ENCODE measurements around the gene SORBS1.

The SORBS1 gene

DNA sequence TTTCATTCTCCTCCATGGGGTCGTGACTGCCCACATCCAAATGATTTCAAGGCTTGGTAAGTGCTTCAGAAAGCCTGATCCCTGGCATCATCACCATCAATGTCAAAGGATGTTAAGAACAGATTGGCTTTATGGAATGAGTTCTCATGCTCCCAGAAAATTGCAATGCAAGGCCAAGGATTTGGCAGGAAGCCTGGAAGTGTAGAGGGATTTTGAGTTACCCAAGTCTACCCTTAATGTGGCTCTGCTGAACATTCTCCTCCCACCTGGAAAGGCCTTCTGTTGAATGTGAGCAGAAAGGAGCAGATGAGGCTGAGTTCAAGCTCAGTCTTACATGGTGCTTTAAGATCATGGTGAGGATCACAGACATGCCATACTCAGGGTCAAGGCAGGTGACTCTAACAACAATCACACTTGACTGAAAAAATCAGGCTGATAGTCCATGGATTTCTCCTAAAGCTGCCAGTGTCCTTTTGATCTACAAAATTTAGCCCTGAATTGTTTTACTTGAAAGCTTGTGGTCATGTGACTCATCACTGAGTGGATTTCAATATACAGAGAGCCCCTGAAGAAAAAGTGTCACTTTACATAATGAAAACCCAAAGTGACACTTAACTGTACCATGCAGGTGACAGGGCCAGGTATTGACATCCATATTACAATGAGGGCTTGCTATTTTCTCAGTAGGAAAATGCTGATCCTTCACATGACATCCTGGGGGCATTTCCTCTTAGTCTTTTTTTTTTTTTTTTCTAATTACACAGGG lies 159.3 kb downstream of the SORBS1 start:
- Histone ChIP-seq H3K4me1 (ENCODE audit: low read depth, poor library complexity, severe bottlenecking) (no peaks in the 10 kb centered on the region), H3K27ac (no peak overlapping the region), H4K20me1 (ENCODE audit: insufficient read depth) (no peaks in the 10 kb centered on the region), H2AFZ (ENCODE audit: low read depth) (no peak overlapping the region), H3K4me2 (no peak overlapping the region), H3K27me3 (ENCODE audit: insufficient read depth, low read depth) (no peaks in the 10 kb centered on the region), H3K4me3 (IDR thresholded peaks at IDR 0.05; ENCODE audit: insufficient read depth, low read depth, low read length) (no peak overlapping the region), H3K9ac (no peak overlapping the region), H3K36me3 (ENCODE audit: insufficient read depth) (no peaks in the 10 kb centered on the region), H3K79me2 (ENCODE audit: insufficient read depth, low read depth) (no peaks in the 10 kb centered on the region)
- TF ChIP-seq, protein P1, sequence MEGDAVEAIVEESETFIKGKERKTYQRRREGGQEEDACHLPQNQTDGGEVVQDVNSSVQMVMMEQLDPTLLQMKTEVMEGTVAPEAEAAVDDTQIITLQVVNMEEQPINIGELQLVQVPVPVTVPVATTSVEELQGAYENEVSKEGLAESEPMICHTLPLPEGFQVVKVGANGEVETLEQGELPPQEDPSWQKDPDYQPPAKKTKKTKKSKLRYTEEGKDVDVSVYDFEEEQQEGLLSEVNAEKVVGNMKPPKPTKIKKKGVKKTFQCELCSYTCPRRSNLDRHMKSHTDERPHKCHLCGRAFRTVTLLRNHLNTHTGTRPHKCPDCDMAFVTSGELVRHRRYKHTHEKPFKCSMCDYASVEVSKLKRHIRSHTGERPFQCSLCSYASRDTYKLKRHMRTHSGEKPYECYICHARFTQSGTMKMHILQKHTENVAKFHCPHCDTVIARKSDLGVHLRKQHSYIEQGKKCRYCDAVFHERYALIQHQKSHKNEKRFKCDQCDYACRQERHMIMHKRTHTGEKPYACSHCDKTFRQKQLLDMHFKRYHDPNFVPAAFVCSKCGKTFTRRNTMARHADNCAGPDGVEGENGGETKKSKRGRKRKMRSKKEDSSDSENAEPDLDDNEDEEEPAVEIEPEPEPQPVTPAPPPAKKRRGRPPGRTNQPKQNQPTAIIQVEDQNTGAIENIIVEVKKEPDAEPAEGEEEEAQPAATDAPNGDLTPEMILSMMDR (conservative IDR thresholded peaks at IDR 0.05; ENCODE audit: low read depth, low read length) = no peak

DNA sequence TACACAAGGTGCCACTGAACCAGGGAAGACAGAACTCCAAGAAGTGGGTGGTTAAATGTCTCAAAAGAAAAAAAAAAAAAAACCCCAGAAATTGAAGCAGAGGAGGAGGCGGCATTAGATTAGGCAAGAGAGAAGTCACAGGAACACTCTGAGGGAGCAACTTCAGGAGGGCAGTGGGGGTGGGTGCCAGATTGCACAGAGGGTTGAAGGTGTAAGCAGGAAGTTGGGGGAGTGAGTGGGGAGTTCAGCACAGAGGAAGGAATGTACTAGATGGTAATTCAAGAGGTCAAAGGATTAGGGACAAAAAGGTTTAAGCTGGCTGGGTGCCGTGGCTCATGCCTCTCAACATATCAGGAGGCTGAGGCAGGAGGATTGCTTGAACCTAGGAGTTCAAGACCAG lies 160.4 kb downstream of the SORBS1 start:
- H2AFZ ChIP-seq (ENCODE audit: low read depth) = no peak overlapping the region
- H3K9ac ChIP-seq = no peak overlapping the region
- no peak overlapping the region for H3K4me3 ChIP-seq (IDR thresholded peaks at IDR 0.05; ENCODE audit: insufficient read depth, low read depth, low read length)
- H3K4me1 ChIP-seq (ENCODE audit: low read depth, poor library complexity, severe bottlenecking) = no peaks in the 10 kb centered on the region
- H4K20me1 ChIP-seq (ENCODE audit: insufficient read depth) = no peaks in the 10 kb centered on the region
- H3K27me3 ChIP-seq (ENCODE audit: insufficient read depth, low read depth) = no peaks in the 10 kb centered on the region
- H3K27ac ChIP-seq = no peak overlapping the region
- no peaks in the 10 kb centered on the region for H3K79me2 ChIP-seq (ENCODE audit: insufficient read depth, low read depth)
- no peak overlapping the region for H3K4me2 ChIP-seq
- no peaks in the 10 kb centered on the region for H3K36me3 ChIP-seq (ENCODE audit: insufficient read depth)
- TF ChIP-seq, protein P1 (conservative IDR thresholded peaks at IDR 0.05; ENCODE audit: low read depth, low read length) = no peak

DNA sequence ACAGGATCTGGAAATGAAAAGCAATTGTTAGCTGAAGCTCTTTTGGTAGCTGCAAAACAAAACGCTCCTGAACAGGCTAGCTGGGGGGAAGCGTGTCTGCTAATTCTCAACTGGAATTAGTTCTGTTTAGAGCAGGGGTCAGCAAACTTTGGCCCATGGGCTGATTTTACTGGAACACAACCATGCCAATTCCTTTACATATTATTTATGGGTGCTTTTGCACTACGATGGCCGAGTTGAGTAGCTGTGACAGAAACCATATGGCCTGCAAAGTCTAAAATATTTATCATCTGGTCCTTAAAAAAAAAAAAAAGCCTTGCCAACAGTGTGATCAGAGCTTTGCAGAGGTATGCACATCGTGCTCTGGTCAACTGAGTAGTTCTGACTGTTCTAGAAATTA lies 162.0 kb downstream of the SORBS1 start:
- no peak overlapping the region for H3K27ac ChIP-seq
- H3K79me2 ChIP-seq (ENCODE audit: insufficient read depth, low read depth) = no peaks in the 10 kb centered on the region
- no peaks in the 10 kb centered on the region for H3K36me3 ChIP-seq (ENCODE audit: insufficient read depth)
- no peak overlapping the region for H3K4me3 ChIP-seq (IDR thresholded peaks at IDR 0.05; ENCODE audit: insufficient read depth, low read depth, low read length)
- H3K4me2 ChIP-seq = no peak overlapping the region
- H3K27me3 ChIP-seq (ENCODE audit: insufficient read depth, low read depth) = no peaks in the 10 kb centered on the region
- TF ChIP-seq, protein P1 (conservative IDR thresholded peaks at IDR 0.05; ENCODE audit: low read depth, low read length) = no peak
- no peaks in the 10 kb centered on the region for H4K20me1 ChIP-seq (ENCODE audit: insufficient read depth)
- H2AFZ ChIP-seq (ENCODE audit: low read depth) = no peak overlapping the region
- H3K4me1 ChIP-seq (ENCODE audit: low read depth, poor library complexity, severe bottlenecking) = no peaks in the 10 kb centered on the region
- no peak overlapping the region for H3K9ac ChIP-seq

DNA sequence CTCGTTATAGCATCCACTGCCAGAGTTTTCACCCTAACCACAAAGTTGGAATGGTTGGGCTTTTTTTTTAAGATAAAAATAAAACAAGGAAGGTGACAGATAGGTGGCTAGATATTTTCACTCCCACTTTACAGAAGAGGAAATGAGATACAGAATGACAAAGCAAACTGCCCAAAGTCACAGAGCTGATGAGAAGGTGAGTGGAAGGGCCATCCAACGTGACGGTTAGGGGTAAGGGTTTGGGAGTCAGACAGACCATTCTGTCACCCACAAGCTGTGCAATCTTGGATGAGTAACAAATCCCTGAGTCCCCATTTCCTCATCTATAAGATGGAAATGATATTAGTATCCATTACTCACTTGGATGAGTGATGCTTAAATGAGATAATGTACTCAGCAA lies 163.4 kb downstream of the SORBS1 start:
- Histone ChIP-seq H3K27me3 (ENCODE audit: insufficient read depth, low read depth) (no peaks in the 10 kb centered on the region), H3K79me2 (ENCODE audit: insufficient read depth, low read depth) (no peaks in the 10 kb centered on the region), H2AFZ (ENCODE audit: low read depth) (no peak overlapping the region), H3K36me3 (ENCODE audit: insufficient read depth) (no peaks in the 10 kb centered on the region), H4K20me1 (ENCODE audit: insufficient read depth) (no peaks in the 10 kb centered on the region), H3K4me2 (no peak overlapping the region), H3K4me3 (IDR thresholded peaks at IDR 0.05; ENCODE audit: insufficient read depth, low read depth, low read length) (no peak overlapping the region), H3K9ac (no peak overlapping the region), H3K27ac (no peak overlapping the region), H3K4me1 (ENCODE audit: low read depth, poor library complexity, severe bottlenecking) (peaks cover 11% of the 10 kb centered on the region)
- TF ChIP-seq, protein P1 (conservative IDR thresholded peaks at IDR 0.05; ENCODE audit: low read depth, low read length) = no peak

Data from KMS-11 (cell line).